Loucy (cell line): ENCODE data around the gene DLD.

Experiments used
- CTCF ChIP-seq: fragments of 200-600 bp; sonication (generic); conservative IDR thresholded peaks from 2 replicates; pipeline ENCODE4 v1.5.1; 2014; ENCODE audit warnings: mild to moderate bottlenecking, antibody characterized with exemption, low read length
- EZH2phosphoT487 ChIP-seq: fragments of 200-600 bp; IDR thresholded peaks from 2 replicates; pipeline ENCODE4 v1.6.1; 2018; ENCODE audit warnings: antibody characterized with exemption, mild to moderate bottlenecking, moderate library complexity, borderline replicate concordance

GRCh38 chr7:107858280-107858679 lies 32.7 kb upstream of the DLD start:
- TF ChIP-seq CTCF (no peak), EZH2phosphoT487 (no peak)
